ENCODE data around the gene ST8SIA3.

The ST8SIA3 gene

DNA sequence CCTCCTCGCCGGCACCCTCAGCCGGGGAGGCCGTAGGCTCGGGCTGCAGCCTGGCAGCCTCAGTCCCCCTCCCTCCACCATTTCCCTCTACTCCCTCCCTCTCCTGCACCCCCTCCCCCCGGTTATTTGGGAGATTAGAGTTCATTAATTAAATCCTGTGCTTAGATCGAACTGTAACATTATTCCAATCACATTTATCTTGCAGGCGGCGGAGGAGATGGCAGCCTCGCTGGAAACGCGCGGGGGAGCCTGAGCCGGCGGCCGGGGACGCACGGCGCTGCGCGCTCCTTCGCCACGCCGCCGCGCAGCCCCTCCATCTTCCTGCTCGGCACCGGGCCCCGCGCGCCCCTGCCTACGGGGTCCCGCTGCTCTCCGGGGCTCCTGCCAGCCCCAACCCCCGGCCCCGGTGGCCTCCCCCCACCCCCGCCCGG is at the start of gene ST8SIA3:
TSS of gene ST8SIA3 (plus strand) at position 287 of the 431 bp plus-strand sequence. CDS start 290 bp downstream, outside the sequence.
- peak; percentile 69 for DNase-seq

DNA sequence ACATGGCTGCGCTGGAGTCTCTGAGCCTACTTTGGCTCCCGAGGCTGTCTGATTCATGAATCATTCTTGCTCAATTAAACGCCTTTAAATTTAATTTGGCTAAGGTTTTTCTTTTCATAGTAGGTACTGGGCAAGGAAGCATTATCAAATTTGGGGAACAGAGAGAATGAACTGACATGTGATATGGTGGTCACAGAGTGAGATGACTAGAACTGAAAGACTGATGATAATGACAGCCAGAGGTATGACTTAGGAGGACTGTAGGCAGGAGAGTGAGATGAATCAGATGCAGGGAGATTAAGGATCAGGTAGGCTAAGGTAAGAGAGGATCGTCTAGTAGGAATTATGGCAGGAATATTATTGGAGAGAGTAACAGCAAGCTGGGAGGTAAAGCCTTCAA is 40.9 kb upstream of the ST8SIA3 start:
- no peak for DNase-seq

DNA sequence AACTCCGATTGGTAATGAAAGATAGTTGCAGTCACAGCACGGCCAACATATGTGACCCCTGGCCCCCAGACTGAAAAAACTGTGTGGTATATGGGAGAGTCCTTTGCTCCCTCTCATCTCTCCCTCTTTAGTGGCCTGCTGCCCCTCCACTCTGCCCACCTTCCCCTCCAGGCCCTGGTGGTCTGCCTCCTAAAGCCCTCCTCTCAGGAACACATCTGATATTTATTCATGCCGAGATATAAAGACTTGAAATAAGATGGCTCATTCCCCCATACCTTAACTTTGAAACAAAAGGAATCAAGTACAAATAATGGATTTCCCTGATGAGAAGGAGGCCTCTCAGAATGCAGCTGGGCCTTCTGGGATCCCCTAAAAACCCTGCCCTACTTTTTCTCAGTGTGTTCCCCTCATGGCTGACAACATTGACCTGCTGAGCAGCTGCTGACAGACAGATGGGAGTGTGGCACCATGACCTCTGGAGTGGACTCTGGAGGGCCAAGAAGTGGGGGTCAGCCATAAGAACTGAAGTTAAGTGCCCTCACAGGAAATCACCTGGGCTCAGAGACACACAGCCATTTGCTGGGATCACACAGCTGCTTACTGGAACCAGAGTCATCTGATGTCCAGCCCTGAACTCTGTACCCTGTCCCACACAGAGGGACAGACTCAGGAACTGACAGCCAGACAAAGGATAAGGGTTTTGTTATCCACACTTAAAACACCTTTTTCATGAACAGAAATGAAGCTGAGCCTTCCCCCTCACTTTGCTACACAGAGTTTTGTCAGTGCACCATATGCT is 39.8 kb upstream of the ST8SIA3 start:
- no peak for DNase-seq

DNA sequence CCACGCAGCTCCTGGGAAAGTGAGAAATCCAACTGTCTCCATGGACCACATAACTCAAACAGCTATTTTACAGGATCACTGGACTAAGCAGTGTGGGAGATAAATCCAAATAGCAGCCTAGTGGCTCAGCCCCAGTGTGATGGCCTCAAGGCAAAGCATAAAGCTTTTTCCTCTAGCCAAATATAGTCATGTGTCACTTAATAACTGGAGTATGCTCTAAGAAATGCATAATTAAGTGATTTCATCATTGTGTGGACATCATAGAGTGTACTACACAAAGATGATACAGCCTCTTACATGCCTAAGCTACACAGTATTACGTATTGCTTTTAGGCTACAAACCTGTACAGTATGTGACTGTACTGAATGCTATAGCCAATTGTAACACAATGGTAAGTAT is 31.8 kb upstream of the ST8SIA3 start:
- no peak for DNase-seq

DNA sequence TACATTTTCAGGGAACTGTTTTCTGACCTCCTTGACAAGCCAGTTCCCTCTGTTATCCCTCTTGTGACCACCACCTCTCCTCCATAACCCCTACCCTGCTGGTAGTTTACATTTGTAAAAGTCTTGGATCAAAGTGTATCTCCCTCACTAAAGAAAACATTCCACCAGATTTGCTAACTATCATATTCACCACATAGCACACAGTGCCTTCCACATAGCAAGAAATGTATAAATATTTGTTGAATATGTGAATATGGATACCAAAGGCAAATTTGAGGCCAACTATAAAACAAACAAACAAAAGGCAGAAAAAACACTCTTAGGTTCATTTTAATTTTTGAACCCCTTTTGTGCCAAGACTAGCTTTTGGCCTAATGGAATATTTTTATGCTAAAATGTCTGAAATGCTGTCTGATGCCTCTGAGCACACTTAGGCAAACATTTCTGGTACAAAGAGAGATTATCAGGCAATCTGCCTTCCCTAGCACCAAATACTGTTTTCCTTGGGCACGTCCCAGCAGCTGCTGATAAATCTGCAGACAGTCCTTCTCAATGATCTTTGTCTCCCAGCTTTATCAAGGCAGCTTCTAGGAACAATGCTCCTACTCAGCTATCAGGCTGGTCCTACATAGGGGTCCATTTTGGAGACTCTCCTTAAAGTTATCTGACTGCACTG is 26.7 kb upstream of the ST8SIA3 start:
- no peak for DNase-seq

DNA sequence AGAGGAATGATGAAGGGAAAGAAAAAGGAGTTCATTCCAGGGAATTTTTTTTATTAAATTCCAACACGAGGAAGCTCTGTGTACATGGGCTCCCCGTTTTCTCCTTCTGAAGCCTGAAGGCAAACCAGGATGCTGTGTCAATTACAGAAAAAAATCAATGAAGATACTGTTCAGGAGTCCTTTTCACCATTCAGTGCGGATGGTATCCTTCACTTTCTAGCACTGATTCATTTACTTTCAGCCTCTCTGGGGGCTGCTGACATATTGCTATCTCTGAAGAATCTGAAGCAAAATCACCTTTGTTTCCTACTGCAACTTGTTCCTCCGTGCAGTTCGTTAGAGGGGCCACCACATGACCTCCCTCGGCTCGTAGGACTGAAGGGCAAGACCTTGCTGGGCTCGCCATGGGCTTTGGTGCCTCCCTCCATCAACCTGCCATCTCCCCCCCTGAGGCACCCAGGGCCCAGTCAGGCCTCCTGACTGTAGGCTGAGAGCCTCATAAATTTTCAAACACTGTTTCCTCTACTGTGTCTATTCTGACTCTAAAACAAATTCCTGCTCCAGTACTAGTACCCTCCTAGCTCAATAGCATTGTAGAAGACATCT is 25.5 kb upstream of the ST8SIA3 start:
- no peak for DNase-seq

DNA sequence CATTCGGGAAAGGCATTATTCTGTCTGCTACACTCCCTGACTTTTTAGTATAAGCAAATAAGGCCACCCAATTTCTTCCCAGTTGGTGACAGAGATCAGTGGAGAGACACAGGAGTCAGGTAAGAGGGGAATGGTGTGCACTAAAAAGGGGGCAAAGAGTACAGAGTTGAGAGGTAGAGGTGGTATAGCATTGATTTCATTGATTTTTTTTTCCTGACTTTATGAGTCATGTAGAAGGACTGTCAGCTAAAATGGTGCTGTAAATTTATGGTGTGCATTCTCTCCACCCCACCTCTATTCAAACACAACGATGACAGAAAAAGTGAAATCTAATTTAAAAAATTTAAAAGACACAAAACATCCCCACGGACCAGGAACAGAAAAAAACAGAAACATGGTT is 23.7 kb upstream of the ST8SIA3 start:
- no peak for DNase-seq

GRCh38 chr18:57329856-57330255 is 22.5 kb upstream of the ST8SIA3 start:
- no peak for DNase-seq

DNA sequence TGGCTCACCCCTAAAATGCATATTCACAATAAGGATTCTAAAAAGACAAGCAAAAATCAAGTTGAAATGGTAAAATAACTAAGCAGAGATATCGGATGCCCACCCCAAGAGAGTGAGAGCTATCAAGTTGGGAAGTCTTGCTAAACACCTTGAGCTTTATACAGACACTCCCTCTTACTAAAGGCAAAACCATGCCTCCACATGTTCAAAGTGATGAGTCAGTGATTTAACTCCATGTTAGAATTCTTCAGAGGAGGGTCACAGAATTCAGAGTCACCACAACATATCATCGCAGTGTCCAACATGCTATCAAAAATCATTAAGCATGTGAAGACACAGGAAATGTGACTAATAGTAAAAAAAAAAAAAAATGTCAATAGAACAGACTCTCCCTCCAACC is 20.6 kb upstream of the ST8SIA3 start:
- DNase-seq, result no peak

GRCh38 chr18:57333940-57334339 is 18.4 kb upstream of the ST8SIA3 start:
- DNase-seq, result no peak

DNA sequence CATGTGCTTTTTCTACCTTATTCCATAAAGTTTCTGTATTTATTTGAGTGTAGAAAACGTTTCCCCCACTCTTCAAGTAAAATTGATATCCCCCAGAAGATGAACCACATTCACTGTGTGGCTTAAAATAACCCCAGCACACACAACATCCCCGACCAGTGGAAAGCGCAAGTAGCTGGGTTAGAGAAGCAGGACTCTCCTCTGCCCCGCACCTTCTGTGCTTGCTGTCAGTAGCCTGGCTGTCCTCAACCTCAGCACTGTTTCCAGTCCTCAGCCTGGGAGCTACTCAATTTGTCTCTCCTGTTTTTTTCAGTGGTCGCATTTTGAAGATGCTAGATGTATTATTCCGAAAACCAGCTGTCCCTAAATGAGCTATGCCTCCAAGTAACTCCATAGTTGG is 18.0 kb upstream of the ST8SIA3 start:
- no peak for DNase-seq

DNA sequence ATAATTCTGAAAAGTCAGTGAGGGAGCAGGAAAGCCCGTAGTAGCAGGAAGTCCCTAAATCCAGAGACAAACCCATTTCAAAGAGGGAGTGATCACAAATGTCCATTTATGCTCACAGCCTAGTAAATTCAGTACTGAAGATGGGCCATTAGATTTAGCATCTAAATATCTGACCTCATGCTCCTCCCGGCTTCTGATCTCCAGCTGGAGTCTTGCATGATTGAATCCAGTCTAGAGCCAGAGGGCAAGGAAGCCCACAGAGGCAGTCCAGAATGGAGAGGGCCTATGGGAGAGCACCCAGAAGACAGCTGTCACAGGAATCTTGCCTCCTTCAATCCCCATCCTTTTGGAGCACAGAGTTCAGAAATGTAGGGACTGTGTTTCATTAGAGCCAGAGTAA is 16.0 kb upstream of the ST8SIA3 start:
- DNase-seq, result no peak

DNA sequence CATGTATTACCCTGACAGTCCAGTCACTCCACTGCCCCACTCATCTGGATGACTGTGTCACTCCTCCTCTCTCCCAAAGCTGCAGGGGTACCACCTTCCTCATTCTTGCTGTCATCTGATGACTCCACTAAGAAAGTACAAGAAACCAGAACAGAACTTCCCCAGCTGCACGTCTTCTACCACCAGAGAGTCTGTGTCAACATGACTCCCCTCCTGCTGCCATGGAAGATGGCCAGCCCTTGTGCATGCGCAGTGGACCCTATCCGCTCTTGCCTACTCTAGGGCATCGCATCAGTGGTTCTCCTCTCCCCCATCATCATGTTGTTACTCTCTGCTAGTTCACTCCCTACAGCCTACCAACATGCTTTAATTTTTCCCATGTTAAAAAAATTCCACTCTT is 14.5 kb upstream of the ST8SIA3 start:
- DNase-seq, result no peak

- DNase-seq, result no peak
Observed at GRCh38 chr18:57343833-57344232, 8.5 kb upstream of the ST8SIA3 start.

DNA sequence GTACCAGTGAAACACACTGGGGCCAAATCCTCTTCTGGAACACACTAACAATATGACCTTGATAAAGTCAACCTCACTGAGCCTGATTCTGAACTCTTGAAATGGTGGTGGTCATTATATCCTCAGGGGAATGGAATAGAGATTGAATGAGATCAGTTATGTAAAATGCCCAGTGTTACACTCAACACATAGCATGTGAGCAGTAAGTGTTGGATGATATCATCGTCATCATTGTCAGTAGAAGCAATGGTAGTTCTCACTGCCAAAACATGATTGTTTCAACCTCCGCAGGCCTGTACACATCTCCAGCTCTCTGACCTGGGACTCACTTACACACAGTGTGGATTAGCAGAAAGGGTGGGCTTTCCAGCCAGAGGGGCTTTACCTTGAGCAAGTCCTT is 5.5 kb upstream of the ST8SIA3 start:
- no peak for DNase-seq

DNA sequence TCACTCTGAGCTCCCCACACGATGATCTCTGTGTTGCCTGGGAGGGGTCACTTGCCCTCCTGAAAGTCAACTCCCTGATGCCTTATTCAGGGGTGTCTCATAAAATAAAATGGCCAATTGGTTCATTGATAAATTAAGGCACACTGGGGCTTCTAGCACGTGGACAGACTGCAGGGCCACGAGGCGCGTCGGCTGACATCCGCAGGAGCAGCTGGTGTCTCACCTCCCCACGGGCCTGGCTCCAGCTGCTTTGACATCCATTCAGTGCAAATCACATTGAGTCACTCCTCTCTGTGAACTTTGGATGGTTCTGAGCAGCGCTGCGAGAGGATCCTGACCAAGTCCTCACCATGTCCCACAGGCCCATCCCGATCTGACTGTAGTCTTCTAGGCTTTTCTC is 4.6 kb upstream of the ST8SIA3 start:
- no peak for DNase-seq

GRCh38 chr18:57352761-57353136 is 392 bp downstream of the ST8SIA3 start:
- DNase-seq, result peak; percentile 58

- DNase-seq, result peak; percentile 83
Observed at GRCh38 chr18:57353137-57353939, 981 bp downstream of the ST8SIA3 start.

- peak; percentile 67 for DNase-seq
Observed at GRCh38 chr18:57353940-57354461, 1.6 kb downstream of the ST8SIA3 start.

DNA sequence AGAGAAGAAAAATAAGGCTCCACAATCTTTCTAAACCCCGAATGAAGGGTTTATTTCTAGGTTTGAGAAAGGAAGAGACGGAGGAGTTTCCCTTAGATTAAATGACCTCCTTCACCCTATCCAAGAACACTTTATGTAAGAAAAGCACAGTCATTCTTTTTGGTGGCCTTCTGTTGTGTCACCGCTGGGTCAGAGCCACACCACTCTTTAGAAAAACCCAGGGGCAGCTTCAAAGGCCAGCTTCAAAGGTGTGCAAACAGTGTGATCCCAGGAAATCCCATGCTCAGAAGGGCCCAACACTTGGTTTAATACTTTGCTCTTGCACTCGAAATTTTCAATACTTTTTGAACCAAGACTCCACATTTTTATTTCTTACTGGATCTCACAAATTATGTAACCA is 7.1 kb downstream of the ST8SIA3 start:
- DNase-seq, result no peak

DNA sequence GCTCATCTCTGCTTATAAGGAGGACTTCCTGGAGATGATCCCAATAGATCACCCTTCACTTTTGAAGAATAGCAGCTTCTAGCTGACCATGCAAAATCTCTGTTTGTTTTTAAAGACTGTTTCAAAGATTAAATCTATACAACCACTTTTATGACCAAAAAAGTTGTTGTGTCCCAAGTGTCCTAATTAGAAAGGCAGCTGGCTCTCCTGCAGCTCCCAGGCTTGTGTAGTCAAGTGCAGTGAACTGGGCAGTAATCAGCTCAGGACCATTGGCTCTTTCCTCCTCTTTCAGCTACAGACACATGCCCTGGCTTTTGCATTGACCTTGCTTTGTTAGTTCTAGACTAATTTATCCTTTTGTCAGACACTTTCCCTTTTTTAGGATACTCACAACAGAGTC is 10.4 kb downstream of the ST8SIA3 start:
- DNase-seq, result no peak

DNA sequence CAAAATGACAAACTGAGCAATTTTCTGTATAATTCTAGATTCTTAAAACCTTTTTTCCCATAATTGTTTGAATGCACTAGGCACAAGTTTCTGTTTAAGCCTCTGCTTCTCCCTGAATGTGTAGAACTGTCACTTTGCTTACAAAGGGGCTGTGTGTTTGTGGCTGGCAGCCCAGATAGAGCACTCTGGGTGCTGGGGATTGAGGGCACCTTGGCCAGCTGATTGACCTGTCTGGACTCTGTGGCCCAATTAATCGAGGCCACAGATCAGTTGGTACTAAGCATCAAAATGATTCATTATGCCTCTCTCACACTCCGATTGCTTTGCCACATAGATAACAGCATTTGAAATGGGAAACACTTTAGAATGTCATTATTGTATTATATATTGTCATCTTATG is 12.1 kb downstream of the ST8SIA3 start:
- DNase-seq, result no peak

- no peak for DNase-seq
Observed at GRCh38 chr18:57366528-57367081, 14.2 kb downstream of the ST8SIA3 start.

Measured in NCI-H2227 treated with DMSO at 0.1 percent for 48 hours (cell line).